ENCODE measurements around the gene KRT26. TPM values are rescaled to one million over a fixed set of nuclear protein-coding genes. Genes with fewer than 3 reads are reported as not detected.
A peak's percentile ranks its signal among the peaks of the same experiment; 100 is the strongest.

KRT26 gene
- polyA plus RNA-seq, 2 of the 4 experiments (the other 2 are of a cell fraction): not detected

- POLR2A ChIA-PET: interaction anchor here (1.2 kb wide), 1 partner anchor 969 kb away, joined by 3 read pairs; the partner anchor contains the start of gene EIF1
- FAIRE-seq (no peak), DNase-seq (ENCODE audit: low read depth in 1 of 2, low spot score in 1 of 2) (no peak), ATAC-seq (peak in 1 of 2 experiments; percentile 53; a peak in 2 of 6 replicates)
- Histone ChIP-seq H3K4me2 (no peak overlapping the region), H3K9me3 (no peaks in the 10 kb centered on the region), H3K4me1 (peaks cover 17% of the 10 kb centered on the region), H3K27ac (no peak overlapping the region), H3K4me3 (no peak overlapping the region)
- TF ChIP-seq JUNB (IDR thresholded peaks at IDR 0.05) (no peak), FOSL2 (IDR thresholded peaks at IDR 0.05) (no peak), FOSL2 (CRISPR knock-in tag; IDR thresholded peaks at IDR 0.05) (0 out of 2 replicates have a peak, but pooled peaks have one; percentile 8)
- 41% methylated on average over 8 of the region's 8 CpGs for WGBS (ENCODE audit: missing lambda C conversion rate)
- CTCF ChIA-PET: interaction anchor here (0.8 to 1.8 kb wide), 3 partner anchors 92 to 99 kb away, joined by 3 to 6 read pairs (median 3); no protein-coding TSS in a partner anchor
Measured at GRCh38 chr17:40718930-40719329, 53.1 kb downstream of the KRT26 start.

GRCh38 chr17:40717776-40718175 is 54.2 kb downstream of the KRT26 start:
- ATAC-seq: no peak
- DNase-seq (ENCODE audit: low read depth in 1 of 2, low spot score in 1 of 2): no peak
- 50% methylated on average over 3 of the region's 3 CpGs for WGBS (ENCODE audit: missing lambda C conversion rate)
- ChIA-PET CTCF (interaction anchor here (1.8 kb wide), 1 partner anchor 98 kb away, joined by 6 read pairs; no protein-coding TSS in a partner anchor), POLR2A (no interaction called here)
- Histone ChIP-seq H3K4me2 (no peak overlapping the region), H3K9me3 (no peaks in the 10 kb centered on the region), H3K4me1 (peaks cover 15% of the 10 kb centered on the region), H3K4me3 (no peak overlapping the region), H3K27ac (no peak overlapping the region)
- no peak for FAIRE-seq
- TF ChIP-seq BCL3 (IDR thresholded peaks at IDR 0.05) (no peak), CEBPB (IDR thresholded peaks at IDR 0.05) (no peak), KDM5A (IDR thresholded peaks at IDR 0.05) (no peak), HMGXB4 (CRISPR knock-in tag; IDR thresholded peaks at IDR 0.05; ENCODE audit: borderline replicate concordance) (no peak), FOSL2 (IDR thresholded peaks at IDR 0.05) (no peak), FOSL2 (CRISPR knock-in tag; IDR thresholded peaks at IDR 0.05) (no peak), HOXA7 (CRISPR knock-in tag; IDR thresholded peaks at IDR 0.05) (no peak), BHLHE40 (IDR thresholded peaks at IDR 0.05; ENCODE audit: low read depth, low read length) (no peak), HOXB5 (CRISPR knock-in tag; IDR thresholded peaks at IDR 0.05) (no peak), MAFK (IDR thresholded peaks at IDR 0.05; ENCODE audit: partially characterized antibody) (no peak), ATOH8 (CRISPR knock-in tag; IDR thresholded peaks at IDR 0.05; ENCODE audit: low read depth) (no peak), SMC3 (IDR thresholded peaks at IDR 0.05) (no peak), GATA3 (IDR thresholded peaks at IDR 0.05; ENCODE audit: borderline replicate concordance) (no peak), CHD4 (IDR thresholded peaks at IDR 0.05; ENCODE audit: borderline replicate concordance) (no peak), EHF (CRISPR knock-in tag; IDR thresholded peaks at IDR 0.05) (no peak), USF2 (IDR thresholded peaks at IDR 0.05) (no peak)

Other genes starting within 250 kb of the KRT26 start
- 1.4 and 1.9 TPM in 2 replicates for gene CCR7, start 206.7 kb downstream of the KRT26 start, polyA plus RNA-seq (2011; rRNA removed)
- gene CCR7, start 206.7 kb downstream of the KRT26 start, polyA plus RNA-seq (2017; fragmentation: RNase III; extraction: RNeasy Plus Mini Kit Qiagen cat#74134 plus additional on column Dnase treatment): 0.72 to 0.84 TPM (median 0.76 TPM) in 3 replicates
- 87.9 and 111 TPM in 2 replicates for gene SMARCE1, start 124.4 kb downstream of the KRT26 start, polyA plus RNA-seq (2011; rRNA removed)
- 109 to 116 TPM (median 114 TPM) in 3 replicates for gene SMARCE1, start 124.4 kb downstream of the KRT26 start, polyA plus RNA-seq (2017; fragmentation: RNase III; extraction: RNeasy Plus Mini Kit Qiagen cat#74134 plus additional on column Dnase treatment)
- gene KRT222, start 107.0 kb downstream of the KRT26 start, polyA plus RNA-seq (2011; rRNA removed): 1.3 and 1.8 TPM in 2 replicates
- gene KRT222, start 107.0 kb downstream of the KRT26 start, polyA plus RNA-seq (2017; fragmentation: RNase III; extraction: RNeasy Plus Mini Kit Qiagen cat#74134 plus additional on column Dnase treatment): 0.97 to 1.8 TPM (median 1.8 TPM) in 3 replicates
- gene KRT24, start 68.4 kb downstream of the KRT26 start, polyA plus RNA-seq (2011; rRNA removed): not detected in 2 replicates
- gene KRT24, start 68.4 kb downstream of the KRT26 start, polyA plus RNA-seq (2017; fragmentation: RNase III; extraction: RNeasy Plus Mini Kit Qiagen cat#74134 plus additional on column Dnase treatment): not detected in 3 replicates
- gene KRT25, start 16.9 kb downstream of the KRT26 start, polyA plus RNA-seq (2011; rRNA removed): not detected in 2 replicates
- gene KRT25, start 16.9 kb downstream of the KRT26 start, polyA plus RNA-seq (2017; fragmentation: RNase III; extraction: RNeasy Plus Mini Kit Qiagen cat#74134 plus additional on column Dnase treatment): not detected in 3 replicates
- gene KRT27, start 10.3 kb upstream of the KRT26 start, polyA plus RNA-seq (2011; rRNA removed): not detected in 2 replicates
- not detected in 3 replicates for gene KRT27, start 10.3 kb upstream of the KRT26 start, polyA plus RNA-seq (2017; fragmentation: RNase III; extraction: RNeasy Plus Mini Kit Qiagen cat#74134 plus additional on column Dnase treatment)
- not detected in 2 replicates for gene KRT28, start 27.8 kb upstream of the KRT26 start, polyA plus RNA-seq (2011; rRNA removed)
- gene KRT28, start 27.8 kb upstream of the KRT26 start, polyA plus RNA-seq (2017; fragmentation: RNase III; extraction: RNeasy Plus Mini Kit Qiagen cat#74134 plus additional on column Dnase treatment): not detected in 3 replicates
- 59.8 and 89.8 TPM in 2 replicates for gene KRT10, start 50.4 kb upstream of the KRT26 start, polyA plus RNA-seq (2011; rRNA removed)
- gene KRT10, start 50.4 kb upstream of the KRT26 start, polyA plus RNA-seq (2017; fragmentation: RNase III; extraction: RNeasy Plus Mini Kit Qiagen cat#74134 plus additional on column Dnase treatment): 89.1 to 96.2 TPM (median 95.9 TPM) in 3 replicates
- gene KRT12, start 95.0 kb upstream of the KRT26 start, polyA plus RNA-seq (2011; rRNA removed): not detected in 2 replicates
- gene KRT12, start 95.0 kb upstream of the KRT26 start, polyA plus RNA-seq (2017; fragmentation: RNase III; extraction: RNeasy Plus Mini Kit Qiagen cat#74134 plus additional on column Dnase treatment): not detected in 3 replicates
- 0.28 and 0.34 TPM in 2 replicates for gene KRT20, start 113.0 kb upstream of the KRT26 start, polyA plus RNA-seq (2011; rRNA removed)
- not detected in 3 replicates for gene KRT20, start 113.0 kb upstream of the KRT26 start, polyA plus RNA-seq (2017; fragmentation: RNase III; extraction: RNeasy Plus Mini Kit Qiagen cat#74134 plus additional on column Dnase treatment)
- not detected in 2 replicates for gene KRT23, start 165.4 kb upstream of the KRT26 start, polyA plus RNA-seq (2011; rRNA removed)
- gene KRT23, start 165.4 kb upstream of the KRT26 start, polyA plus RNA-seq (2017; fragmentation: RNase III; extraction: RNeasy Plus Mini Kit Qiagen cat#74134 plus additional on column Dnase treatment): not detected in 3 replicates
- gene KRT39, start 194.7 kb upstream of the KRT26 start, polyA plus RNA-seq (2011; rRNA removed): not detected in 2 replicates
- not detected in 3 replicates for gene KRT39, start 194.7 kb upstream of the KRT26 start, polyA plus RNA-seq (2017; fragmentation: RNase III; extraction: RNeasy Plus Mini Kit Qiagen cat#74134 plus additional on column Dnase treatment)
- gene KRT40, start 212.1 kb upstream of the KRT26 start, polyA plus RNA-seq (2011; rRNA removed): not detected in 2 replicates
- gene KRT40, start 212.1 kb upstream of the KRT26 start, polyA plus RNA-seq (2017; fragmentation: RNase III; extraction: RNeasy Plus Mini Kit Qiagen cat#74134 plus additional on column Dnase treatment): not detected in 3 replicates
- not detected in 2 replicates for gene KRTAP3-3, start 222.0 kb upstream of the KRT26 start, polyA plus RNA-seq (2011; rRNA removed)
- not detected in 3 replicates for gene KRTAP3-3, start 222.0 kb upstream of the KRT26 start, polyA plus RNA-seq (2017; fragmentation: RNase III; extraction: RNeasy Plus Mini Kit Qiagen cat#74134 plus additional on column Dnase treatment)
- gene KRTAP3-2, start 227.7 kb upstream of the KRT26 start, polyA plus RNA-seq (2011; rRNA removed): not detected in 2 replicates
- gene KRTAP3-2, start 227.7 kb upstream of the KRT26 start, polyA plus RNA-seq (2017; fragmentation: RNase III; extraction: RNeasy Plus Mini Kit Qiagen cat#74134 plus additional on column Dnase treatment): not detected in 3 replicates
- gene KRTAP3-1, start 236.9 kb upstream of the KRT26 start, polyA plus RNA-seq (2011; rRNA removed): not detected in 2 replicates
- not detected in 3 replicates for gene KRTAP3-1, start 236.9 kb upstream of the KRT26 start, polyA plus RNA-seq (2017; fragmentation: RNase III; extraction: RNeasy Plus Mini Kit Qiagen cat#74134 plus additional on column Dnase treatment)

Measured in A549 (cell line).